WERI-Rb-1 (cell line): ENCODE measurements around the gene TMTC1.

Experiments used
- DNase-seq: peaks from one replicate; pipeline ENCODE4 v3.0.0-alpha.2; 2020
- H3K27ac ChIP-seq: fragments of 250-450 bp; sonication (Bioruptor Pico); 2 replicates; pipeline ENCODE4 v1.5.1; 2020; ENCODE audit warnings: mild to moderate bottlenecking, moderate library complexity
- H3K27me3 ChIP-seq: fragments of 250-450 bp; sonication (Bioruptor Pico); 2 replicates; pipeline ENCODE4 v1.5.1; 2021; ENCODE audit warnings: mild to moderate bottlenecking, low read depth, moderate library complexity; ENCODE audit not compliant: insufficient read depth, severe bottlenecking
- H3K36me3 ChIP-seq: fragments of 250-450 bp; sonication (Bioruptor Pico); 2 replicates; pipeline ENCODE4 v1.5.1; 2020; ENCODE audit warnings: mild to moderate bottlenecking, moderate library complexity
- H3K4me3 ChIP-seq: 2 replicates; pipeline ENCODE4 v1.5.1; 2011; ENCODE audit warnings: low read depth, mild to moderate bottlenecking, control low read depth, low read length
- H3K9me3 ChIP-seq: fragments of 250-450 bp; sonication (Bioruptor Pico); 2 replicates; pipeline ENCODE4 v1.5.1; 2021; ENCODE audit warnings: mild to moderate bottlenecking, moderate library complexity; ENCODE audit not compliant: severe bottlenecking
- TF ChIP-seq, protein P1 (sequence below): IDR thresholded peaks from 2 replicates; pipeline ENCODE4 v1.5.1; 2011; ENCODE audit warnings: low read depth, mild to moderate bottlenecking, control low read depth, inconsistent platforms, low read length

The TMTC1 gene

DNA sequence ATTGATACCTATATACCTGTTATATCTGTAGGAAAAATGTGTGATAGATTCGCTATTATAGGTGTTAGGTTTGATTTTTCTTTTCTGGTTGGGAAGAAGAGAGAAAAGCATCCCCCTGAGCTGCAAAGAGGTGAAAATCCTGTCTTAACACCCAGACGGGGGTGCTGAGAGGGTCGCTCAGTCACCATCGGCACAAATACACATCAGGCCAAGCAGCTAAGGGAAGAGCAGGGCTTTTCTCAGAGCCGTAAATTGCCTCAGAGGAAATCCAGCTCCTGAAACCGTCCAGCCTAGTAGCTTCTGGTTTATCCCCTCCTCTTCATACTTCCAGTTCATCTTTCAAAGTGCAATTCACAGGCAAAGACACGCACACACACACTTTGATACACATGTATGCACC is 175.2 kb downstream of the TMTC1 start:
- TF ChIP-seq, protein P1, sequence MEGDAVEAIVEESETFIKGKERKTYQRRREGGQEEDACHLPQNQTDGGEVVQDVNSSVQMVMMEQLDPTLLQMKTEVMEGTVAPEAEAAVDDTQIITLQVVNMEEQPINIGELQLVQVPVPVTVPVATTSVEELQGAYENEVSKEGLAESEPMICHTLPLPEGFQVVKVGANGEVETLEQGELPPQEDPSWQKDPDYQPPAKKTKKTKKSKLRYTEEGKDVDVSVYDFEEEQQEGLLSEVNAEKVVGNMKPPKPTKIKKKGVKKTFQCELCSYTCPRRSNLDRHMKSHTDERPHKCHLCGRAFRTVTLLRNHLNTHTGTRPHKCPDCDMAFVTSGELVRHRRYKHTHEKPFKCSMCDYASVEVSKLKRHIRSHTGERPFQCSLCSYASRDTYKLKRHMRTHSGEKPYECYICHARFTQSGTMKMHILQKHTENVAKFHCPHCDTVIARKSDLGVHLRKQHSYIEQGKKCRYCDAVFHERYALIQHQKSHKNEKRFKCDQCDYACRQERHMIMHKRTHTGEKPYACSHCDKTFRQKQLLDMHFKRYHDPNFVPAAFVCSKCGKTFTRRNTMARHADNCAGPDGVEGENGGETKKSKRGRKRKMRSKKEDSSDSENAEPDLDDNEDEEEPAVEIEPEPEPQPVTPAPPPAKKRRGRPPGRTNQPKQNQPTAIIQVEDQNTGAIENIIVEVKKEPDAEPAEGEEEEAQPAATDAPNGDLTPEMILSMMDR, result no peak
- no peak for DNase-seq
- H3K27me3 ChIP-seq, result no peaks in the 10 kb centered on the region
- no peaks in the 10 kb centered on the region for H3K9me3 ChIP-seq
- H3K36me3 ChIP-seq, result no peaks in the 10 kb centered on the region
- no peak overlapping the region for H3K27ac ChIP-seq
- no peak overlapping the region for H3K4me3 ChIP-seq

DNA sequence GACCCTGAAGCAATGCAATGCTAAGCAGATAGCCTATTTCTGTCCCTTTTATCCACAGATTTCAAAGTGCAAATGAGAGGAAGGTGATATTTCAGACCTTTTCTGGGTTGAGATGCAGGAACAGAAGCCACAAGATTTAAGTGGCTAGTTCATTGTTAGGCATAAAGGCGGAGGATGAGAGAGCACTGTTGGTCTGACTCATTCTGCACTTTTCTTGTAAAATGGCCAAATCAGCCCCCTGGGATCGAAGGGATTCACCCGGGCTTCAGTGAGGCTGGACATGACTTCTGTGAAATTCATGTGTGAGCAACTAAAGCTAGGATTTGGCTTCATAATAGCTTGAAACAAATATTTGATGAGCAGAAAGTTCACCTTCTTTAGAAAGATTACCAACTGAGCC is 184.4 kb downstream of the TMTC1 start:
- Histone ChIP-seq H3K9me3 (no peaks in the 10 kb centered on the region), H3K36me3 (no peaks in the 10 kb centered on the region), H3K4me3 (no peak overlapping the region), H3K27me3 (no peaks in the 10 kb centered on the region), H3K27ac (no peak overlapping the region)
- TF ChIP-seq, protein P1, result no peak
- DNase-seq, result no peak

DNA sequence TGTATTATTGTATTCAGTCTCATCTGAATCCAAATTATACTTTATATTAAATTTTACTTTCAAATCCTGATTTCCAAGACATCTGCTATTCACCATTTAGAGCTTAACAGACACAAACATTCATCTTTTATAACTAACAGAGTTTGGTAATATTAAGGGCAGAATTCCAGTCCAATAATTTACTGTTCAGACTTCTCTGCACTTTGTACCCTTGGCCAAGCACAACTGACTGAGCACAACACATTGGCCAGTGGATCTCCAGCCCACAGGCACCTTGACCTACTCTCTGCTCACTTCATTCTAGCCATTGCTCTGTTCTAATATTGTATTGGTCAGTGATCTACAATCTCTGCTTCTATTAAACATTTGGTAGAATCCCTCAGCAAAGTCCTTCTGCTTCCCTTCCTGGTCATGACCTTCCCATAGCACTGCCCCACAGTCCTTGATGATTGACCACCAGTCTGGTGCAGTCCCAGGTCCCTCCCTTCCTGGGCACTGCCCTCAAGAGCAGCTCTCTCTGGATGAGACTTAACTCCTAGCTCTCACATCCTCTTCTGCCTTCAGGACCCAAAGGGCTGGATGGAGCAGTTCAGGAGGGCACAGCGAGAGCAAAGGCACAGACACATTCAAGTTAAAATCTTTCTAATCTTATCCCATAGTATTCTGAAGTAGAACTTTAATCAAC is 188.5 kb downstream of the TMTC1 start:
- Histone ChIP-seq H3K36me3 (no peaks in the 10 kb centered on the region), H3K9me3 (no peaks in the 10 kb centered on the region), H3K27ac (no peak overlapping the region), H3K4me3 (no peak overlapping the region), H3K27me3 (no peaks in the 10 kb centered on the region)
- TF ChIP-seq, protein P1, result no peak
- DNase-seq, result no peak

DNA sequence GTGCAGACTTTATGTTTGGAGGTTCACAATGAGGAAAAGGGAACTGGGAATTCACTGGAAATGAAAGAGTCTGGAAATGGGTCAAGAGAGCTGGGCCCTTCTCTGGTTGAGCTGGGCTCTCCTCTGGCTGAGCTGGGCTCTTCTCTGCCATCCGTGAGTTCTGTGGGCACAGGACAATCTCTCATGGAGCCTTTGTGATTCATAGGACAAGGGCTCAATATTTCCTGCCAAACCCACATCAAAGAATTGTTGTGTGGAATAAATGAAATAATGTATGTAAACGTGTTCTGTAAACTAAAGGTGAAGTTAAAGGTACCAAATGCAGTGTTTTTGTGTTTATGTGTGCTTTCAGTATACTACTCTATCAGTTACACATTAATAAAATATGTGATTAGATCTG is 190.7 kb downstream of the TMTC1 start:
- Histone ChIP-seq H3K9me3 (no peaks in the 10 kb centered on the region), H3K27me3 (no peaks in the 10 kb centered on the region), H3K36me3 (no peaks in the 10 kb centered on the region), H3K4me3 (no peak overlapping the region), H3K27ac (no peak overlapping the region)
- TF ChIP-seq, protein P1, result no peak
- no peak for DNase-seq

DNA sequence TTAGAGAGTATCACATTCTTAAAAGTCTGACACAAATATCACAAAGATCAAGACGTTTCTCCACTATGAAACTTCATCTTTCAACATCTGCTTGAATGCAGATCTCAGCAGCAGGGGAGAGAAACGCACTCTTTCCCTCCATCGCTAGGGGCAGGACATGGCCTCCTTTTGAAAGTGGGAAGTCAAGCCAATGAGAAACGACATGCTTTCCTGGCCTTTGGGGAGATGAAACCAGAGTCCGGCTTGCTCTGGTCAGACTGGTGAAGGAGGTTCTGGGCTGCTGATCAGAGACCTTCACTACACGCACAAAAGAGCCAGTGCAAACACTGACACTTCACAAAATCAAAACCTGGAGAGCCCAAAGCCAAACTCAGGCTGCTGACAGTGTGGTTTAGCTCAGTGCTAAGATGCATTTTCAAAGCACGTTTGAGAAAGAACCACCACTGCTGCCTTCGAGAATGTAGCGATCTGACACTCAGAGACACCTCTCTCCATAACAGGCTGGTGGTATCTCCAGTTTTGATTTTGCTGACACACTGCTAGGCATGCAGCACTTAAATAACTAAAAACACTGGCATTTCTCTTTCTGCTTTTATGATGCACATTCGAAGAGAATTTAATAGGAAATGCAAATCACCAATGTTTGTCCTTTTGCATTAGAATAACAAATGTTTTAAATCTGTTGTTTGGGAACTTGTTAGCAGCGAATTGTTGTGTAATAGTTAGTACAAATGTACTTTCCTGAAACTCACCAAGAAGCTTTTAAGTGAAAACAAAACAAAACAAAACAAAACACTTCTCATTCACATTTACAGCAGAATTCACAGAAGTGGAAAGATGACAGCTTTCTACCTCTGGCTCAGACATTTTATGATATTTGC is 192.4 kb downstream of the TMTC1 start:
- H3K4me3 ChIP-seq, result no peak overlapping the region
- H3K27me3 ChIP-seq, result no peaks in the 10 kb centered on the region
- TF ChIP-seq, protein P1, result no peak
- no peak for DNase-seq
- no peak overlapping the region for H3K27ac ChIP-seq
- no peaks in the 10 kb centered on the region for H3K36me3 ChIP-seq
- H3K9me3 ChIP-seq, result no peaks in the 10 kb centered on the region
